Measurements from ENCODE around the gene N4BP3. TPM values are rescaled to one million over a fixed set of nuclear protein-coding genes. Genes with fewer than 3 reads are reported as not detected.

N4BP3 gene
- total RNA-seq, 1 experiment from 2014 or later, result 0.33 TPM

- Mint-ChIP-seq H3K4me1 (ENCODE audit: insufficient read depth, unreplicated experiment) (peaks cover 24% of the 10 kb centered on the region), H3K27me3 (ENCODE audit: insufficient read depth, unreplicated experiment) (no peaks in the 10 kb centered on the region), H3K9me3 (ENCODE audit: unreplicated experiment) (no peaks in the 10 kb centered on the region), H3K4me3 (ENCODE audit: unreplicated experiment) (no peak overlapping the region), H3K36me3 (ENCODE audit: insufficient read depth, unreplicated experiment) (peaks cover 91% of the 10 kb centered on the region), H3K27ac (ENCODE audit: low read depth, unreplicated experiment) (peak overlapping the region; percentile 37)
- ChIA-PET CTCF (interaction anchor here (0.6 to 12.4 kb wide), 18 partner anchors 9 to 108 kb away, joined by 3 to 286 read pairs (median 3); partner anchors contain the start of genes NHP2 and RMND5B), POLR2A (interaction anchor here (0.6 to 9.3 kb wide), 12 partner anchors 8 to 1413 kb away, joined by 3 to 123 read pairs (median 4); partner anchors contain the start of gene RMND5B)
- no TSS peak for BruUV-seq (replicated peaks)
- TF ChIP-seq, protein P1, sequence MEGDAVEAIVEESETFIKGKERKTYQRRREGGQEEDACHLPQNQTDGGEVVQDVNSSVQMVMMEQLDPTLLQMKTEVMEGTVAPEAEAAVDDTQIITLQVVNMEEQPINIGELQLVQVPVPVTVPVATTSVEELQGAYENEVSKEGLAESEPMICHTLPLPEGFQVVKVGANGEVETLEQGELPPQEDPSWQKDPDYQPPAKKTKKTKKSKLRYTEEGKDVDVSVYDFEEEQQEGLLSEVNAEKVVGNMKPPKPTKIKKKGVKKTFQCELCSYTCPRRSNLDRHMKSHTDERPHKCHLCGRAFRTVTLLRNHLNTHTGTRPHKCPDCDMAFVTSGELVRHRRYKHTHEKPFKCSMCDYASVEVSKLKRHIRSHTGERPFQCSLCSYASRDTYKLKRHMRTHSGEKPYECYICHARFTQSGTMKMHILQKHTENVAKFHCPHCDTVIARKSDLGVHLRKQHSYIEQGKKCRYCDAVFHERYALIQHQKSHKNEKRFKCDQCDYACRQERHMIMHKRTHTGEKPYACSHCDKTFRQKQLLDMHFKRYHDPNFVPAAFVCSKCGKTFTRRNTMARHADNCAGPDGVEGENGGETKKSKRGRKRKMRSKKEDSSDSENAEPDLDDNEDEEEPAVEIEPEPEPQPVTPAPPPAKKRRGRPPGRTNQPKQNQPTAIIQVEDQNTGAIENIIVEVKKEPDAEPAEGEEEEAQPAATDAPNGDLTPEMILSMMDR (IDR thresholded peaks at IDR 0.05; ENCODE audit: unreplicated experiment), result peak; percentile 93
- peak; percentile 85 for DNase-seq (ENCODE audit: unreplicated experiment)
- intact Hi-C loops (cut with micrococcal nuclease), result loop anchor here (1.0 kb wide), 1 partner anchor 70 kb away; no protein-coding TSS in a partner anchor
Measured at GRCh38 chr5:178145965-178146820, 32.9 kb downstream of the N4BP3 start.

- H3K27me3 Mint-ChIP-seq (ENCODE audit: insufficient read depth, unreplicated experiment), result no peaks in the 10 kb centered on the region
- no peak overlapping the region for H3K27ac Mint-ChIP-seq (ENCODE audit: low read depth, unreplicated experiment)
- BruUV-seq (replicated peaks), result no TSS peak
- POLR2A ChIA-PET, result interaction anchor here (1.8 to 9.3 kb wide), 2 partner anchors 59 to 70 kb away, joined by 10 to 123 read pairs; no protein-coding TSS in a partner anchor
- H3K36me3 Mint-ChIP-seq (ENCODE audit: insufficient read depth, unreplicated experiment), result peaks cover 87% of the 10 kb centered on the region
- CTCF ChIA-PET, result interaction anchor here (1.6 to 12.4 kb wide), 3 partner anchors 13 to 72 kb away, joined by 3 to 286 read pairs (median 101); partner anchors contain the start of gene RMND5B
- peaks cover 28% of the 10 kb centered on the region for H3K4me1 Mint-ChIP-seq (ENCODE audit: insufficient read depth, unreplicated experiment)
- intact Hi-C loops (cut with micrococcal nuclease), result no loop called here
- TF ChIP-seq, protein P1 (IDR thresholded peaks at IDR 0.05; ENCODE audit: unreplicated experiment), result no peak
- H3K9me3 Mint-ChIP-seq (ENCODE audit: unreplicated experiment), result no peaks in the 10 kb centered on the region
- H3K4me3 Mint-ChIP-seq (ENCODE audit: unreplicated experiment), result no peak overlapping the region
- no peak for DNase-seq (ENCODE audit: unreplicated experiment)
Measured at GRCh38 chr5:178147406-178147805, 34.1 kb downstream of the N4BP3 start.

- TF ChIP-seq, protein P1 (IDR thresholded peaks at IDR 0.05; ENCODE audit: unreplicated experiment), result no peak
- no peaks in the 10 kb centered on the region for H3K27me3 Mint-ChIP-seq (ENCODE audit: insufficient read depth, unreplicated experiment)
- intact Hi-C loops (cut with micrococcal nuclease), result no loop called here
- no peak for DNase-seq (ENCODE audit: unreplicated experiment)
- H3K4me3 Mint-ChIP-seq (ENCODE audit: unreplicated experiment), result no peak overlapping the region
- CTCF ChIA-PET, result interaction anchor here (0.6 to 12.4 kb wide), 6 partner anchors 14 to 74 kb away, joined by 3 to 286 read pairs (median 5); partner anchors contain the start of gene RMND5B
- peaks cover 31% of the 10 kb centered on the region for H3K4me1 Mint-ChIP-seq (ENCODE audit: insufficient read depth, unreplicated experiment)
- H3K9me3 Mint-ChIP-seq (ENCODE audit: unreplicated experiment), result no peaks in the 10 kb centered on the region
- peak overlapping the region; percentile 11 for H3K27ac Mint-ChIP-seq (ENCODE audit: low read depth, unreplicated experiment)
- H3K36me3 Mint-ChIP-seq (ENCODE audit: insufficient read depth, unreplicated experiment), result peaks cover 83% of the 10 kb centered on the region
- POLR2A ChIA-PET, result interaction anchor here (0.6 to 9.3 kb wide), 3 partner anchors 10 to 72 kb away, joined by 3 to 123 read pairs (median 3); no protein-coding TSS in a partner anchor
- BruUV-seq (replicated peaks), result no TSS peak
Measured at GRCh38 chr5:178149199-178149932, 36.0 kb downstream of the N4BP3 start.
